GM19328 (cell line): ENCODE measurements around the gene ERBB4.

Source experiments
- ATAC-seq: cut with Tn5 transposase; IDR thresholded peaks from one replicate; pipeline ENCODE4 v1.9.1; 2021; ENCODE audit warnings: mild to moderate bottlenecking, moderate library complexity; ENCODE audit not compliant: unreplicated experiment

ERBB4 gene

DNA sequence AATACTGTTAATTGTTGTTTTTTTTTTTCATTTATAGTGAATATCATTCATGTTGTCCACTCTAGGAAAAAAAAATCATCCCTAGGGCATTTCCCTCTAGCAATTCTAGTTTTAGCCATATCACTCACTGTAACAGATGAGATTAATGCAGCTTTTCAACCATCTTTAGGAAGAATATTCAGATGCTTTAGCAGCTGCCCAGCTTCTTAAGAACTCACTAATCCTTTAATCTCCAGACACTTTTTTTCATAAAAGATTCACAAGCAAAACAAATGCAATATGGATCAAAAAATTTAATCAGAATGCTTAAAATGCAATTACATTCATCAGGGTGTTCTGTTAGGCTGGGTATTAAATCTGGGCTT, 692.6 kb downstream of the ERBB4 start:
- no peak for ATAC-seq

DNA sequence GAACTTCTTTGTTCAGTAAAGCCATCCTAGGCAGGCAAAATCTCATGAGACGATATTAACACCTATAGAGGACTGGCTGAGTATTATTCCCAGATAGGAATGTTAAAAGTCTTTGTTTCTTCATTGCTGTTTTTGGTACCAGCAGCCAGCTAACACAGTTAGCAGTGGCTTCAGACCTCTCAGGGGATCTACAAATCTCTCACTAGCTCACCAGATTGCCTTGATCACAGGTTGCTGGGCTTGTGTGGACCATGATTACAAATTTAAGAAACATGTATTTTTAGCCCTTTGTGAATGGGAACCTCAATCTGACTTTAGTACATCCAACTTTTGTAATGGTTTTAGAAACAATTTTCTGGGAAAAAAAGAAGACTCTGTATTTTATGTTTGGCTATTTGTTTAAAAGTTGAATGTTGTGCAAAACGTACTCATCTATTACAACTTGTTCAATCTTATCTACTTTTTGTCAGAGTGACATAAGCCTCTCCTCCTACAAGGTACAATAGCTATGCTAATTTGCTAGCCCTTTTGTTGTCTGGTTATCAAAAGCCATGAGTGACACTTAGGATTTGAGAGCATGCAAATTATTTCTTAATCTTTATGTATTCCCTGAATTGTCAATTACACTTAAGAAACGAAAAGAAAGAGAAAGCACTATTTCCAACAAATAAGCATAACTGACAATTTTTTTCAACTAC, 693.1 kb downstream of the ERBB4 start:
- ATAC-seq: no peak

- ATAC-seq: no peak
These were observed 700.9 kb downstream of the ERBB4 start for GRCh38 chr2:211837706-211838105.

GRCh38 chr2:211837206-211837605, 701.4 kb downstream of the ERBB4 start:
- ATAC-seq: no peak

- ATAC-seq: no peak
These were observed 702.2 kb downstream of the ERBB4 start for GRCh38 chr2:211836409-211836808.

- no peak for ATAC-seq
These were observed 702.9 kb downstream of the ERBB4 start for GRCh38 chr2:211835695-211836094.

- ATAC-seq: no peak
These were observed 704.9 kb downstream of the ERBB4 start for GRCh38 chr2:211833582-211834279.

- no peak for ATAC-seq
These were observed 708.9 kb downstream of the ERBB4 start for GRCh38 chr2:211829725-211830124.

DNA sequence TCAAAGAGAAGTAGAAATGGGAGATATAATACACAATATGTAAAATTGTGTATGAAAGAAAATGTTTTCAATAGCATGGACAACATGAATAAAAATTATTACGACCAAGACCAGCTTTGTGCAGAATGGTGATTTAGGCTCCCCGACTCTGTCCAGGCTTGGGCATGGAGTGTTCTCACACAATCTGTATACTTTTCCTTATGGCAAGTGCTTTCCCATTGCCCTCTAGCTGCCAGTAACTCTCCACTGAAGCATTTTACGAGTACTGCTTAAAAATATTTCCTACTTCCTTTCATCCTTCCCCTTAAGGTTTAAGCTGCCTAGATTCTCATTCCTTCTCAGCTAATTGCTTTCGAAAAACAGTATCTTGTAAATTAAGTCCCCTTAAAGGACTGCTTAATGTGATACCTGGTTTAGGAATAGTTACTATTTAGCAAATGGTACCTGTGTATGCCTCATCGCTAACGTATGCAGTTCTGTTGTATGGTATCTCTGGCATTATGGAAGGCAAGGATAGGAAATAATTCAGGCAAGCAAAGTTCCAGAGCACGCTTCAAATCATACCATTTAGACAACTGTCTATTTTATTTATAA, 714.6 kb downstream of the ERBB4 start:
- ATAC-seq: no peak

- no peak for ATAC-seq
These were observed 715.8 kb downstream of the ERBB4 start for GRCh38 chr2:211822686-211823335.

- no peak for ATAC-seq
These were observed 721.8 kb downstream of the ERBB4 start for GRCh38 chr2:211816754-211817153.

GRCh38 chr2:211812587-211812986, 726.0 kb downstream of the ERBB4 start:
- ATAC-seq: no peak

GRCh38 chr2:211802666-211803065, 735.9 kb downstream of the ERBB4 start:
- ATAC-seq: no peak

- ATAC-seq: no peak
These were observed 738.6 kb downstream of the ERBB4 start for GRCh38 chr2:211800001-211800400.

DNA sequence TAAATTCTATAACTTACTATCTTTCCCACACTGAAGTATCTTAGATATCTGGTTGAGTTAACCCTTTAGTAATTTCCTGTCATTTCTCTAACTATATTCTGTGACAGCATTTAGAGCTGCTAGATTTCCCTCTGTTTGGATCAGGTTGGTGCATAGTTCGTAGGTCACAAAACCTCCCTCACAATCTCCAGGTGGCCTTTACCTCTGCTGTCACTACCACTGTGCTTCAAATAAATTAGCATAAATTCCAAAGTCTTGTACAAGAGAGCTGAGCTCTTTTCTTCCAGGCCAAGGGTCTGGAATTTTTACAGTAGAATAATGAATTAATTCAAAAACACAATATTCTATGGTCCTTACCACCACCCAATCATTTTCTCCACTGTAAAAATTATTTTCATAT, 739.7 kb downstream of the ERBB4 start:
- no peak for ATAC-seq

DNA sequence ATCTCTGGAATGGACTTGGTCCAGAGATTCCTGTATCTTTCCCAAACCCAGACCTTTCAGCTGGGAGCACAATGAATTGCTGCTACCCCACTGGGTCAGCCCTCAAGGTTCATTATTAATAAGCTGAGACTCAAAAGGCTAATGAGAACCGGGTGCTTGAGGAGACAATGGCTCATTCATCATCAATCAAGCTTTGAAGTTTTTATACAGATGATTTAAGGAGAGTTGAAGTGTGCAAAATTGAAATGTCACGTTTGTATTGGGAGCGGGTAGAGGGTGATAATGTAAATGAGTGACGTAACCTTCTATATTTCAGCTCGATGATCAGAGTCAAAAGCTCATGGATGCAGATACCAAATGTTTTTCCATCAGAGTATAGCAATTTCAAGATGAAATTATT, 744.9 kb downstream of the ERBB4 start:
- ATAC-seq: no peak

- ATAC-seq: no peak
These were observed 748.6 kb downstream of the ERBB4 start for GRCh38 chr2:211789982-211790381.

DNA sequence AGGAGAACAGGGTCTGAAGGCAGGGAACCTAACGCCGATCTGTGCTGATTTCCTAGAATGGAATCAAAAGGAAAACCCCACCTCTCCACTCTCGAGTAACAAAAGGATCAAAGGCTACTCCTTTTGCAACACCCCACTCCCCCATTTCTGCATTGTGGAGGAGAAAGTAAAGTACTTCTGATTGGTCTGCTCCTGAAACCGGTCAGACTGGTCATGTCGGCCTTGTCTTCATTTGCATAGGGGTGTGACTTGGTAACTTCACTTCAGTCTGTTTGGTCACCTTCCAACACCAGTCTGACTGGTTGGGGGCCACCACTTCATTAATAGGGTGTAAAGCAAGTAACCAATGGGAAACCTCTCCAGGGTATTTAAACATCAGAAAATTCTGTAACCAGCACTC, 771.9 kb downstream of the ERBB4 start:
- ATAC-seq: no peak

DNA sequence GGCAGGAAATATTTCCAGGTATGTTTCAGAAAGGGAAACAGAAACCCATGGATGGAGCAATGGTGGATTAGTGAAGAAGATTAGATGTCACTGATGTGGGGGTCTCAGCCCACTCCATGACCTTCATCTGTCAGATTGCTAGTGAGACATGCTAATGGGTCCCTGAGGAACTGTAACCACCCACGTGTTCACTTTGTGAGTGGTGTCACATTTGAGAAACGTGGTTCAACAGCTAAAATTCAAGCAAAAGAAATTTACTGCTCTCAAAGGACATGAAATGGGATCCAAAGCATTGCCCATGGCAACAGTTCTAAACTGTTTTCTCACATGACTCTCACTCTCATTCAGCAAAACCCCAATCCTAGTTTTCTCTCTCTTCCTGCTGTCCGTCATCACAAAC, 776.1 kb downstream of the ERBB4 start:
- ATAC-seq: no peak

DNA sequence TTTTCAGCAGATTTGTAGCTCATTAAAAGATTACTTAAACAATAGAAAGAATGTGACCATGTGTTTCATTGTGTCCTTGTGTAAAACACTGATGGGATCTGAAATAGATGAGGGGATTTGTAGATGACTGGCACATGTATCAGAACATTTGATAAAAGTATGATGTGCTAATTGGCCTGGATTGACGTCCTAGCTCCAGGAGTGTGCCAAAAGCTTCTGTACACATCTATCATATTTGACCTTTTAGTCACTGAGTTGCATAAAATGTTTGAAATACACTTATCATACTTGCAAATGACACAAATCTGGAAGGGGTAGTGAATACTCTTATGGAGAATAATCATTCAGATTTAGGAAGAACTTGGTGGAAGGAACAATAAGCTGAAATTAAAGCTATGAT, 778.5 kb downstream of the ERBB4 start:
- ATAC-seq: no peak

DNA sequence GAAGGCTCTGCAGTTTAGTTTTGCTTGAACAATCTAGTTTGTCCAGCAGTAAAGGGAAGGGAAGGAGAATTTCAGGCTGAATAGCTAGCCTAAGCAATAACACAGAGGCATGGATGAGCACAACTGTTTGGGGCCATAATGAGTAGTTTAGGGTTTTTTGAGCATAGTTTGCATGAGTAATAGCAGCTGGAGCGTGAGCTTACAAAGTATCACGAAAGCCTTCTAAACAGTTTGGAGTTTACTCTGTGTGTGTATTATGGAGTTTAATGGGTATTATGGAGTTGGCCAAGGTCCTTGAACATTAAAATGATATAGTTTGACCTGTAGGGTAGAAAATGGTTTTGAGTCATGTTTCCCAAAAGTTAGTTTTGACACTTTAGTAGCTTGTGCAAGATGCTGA, 782.3 kb downstream of the ERBB4 start:
- ATAC-seq: no peak

DNA sequence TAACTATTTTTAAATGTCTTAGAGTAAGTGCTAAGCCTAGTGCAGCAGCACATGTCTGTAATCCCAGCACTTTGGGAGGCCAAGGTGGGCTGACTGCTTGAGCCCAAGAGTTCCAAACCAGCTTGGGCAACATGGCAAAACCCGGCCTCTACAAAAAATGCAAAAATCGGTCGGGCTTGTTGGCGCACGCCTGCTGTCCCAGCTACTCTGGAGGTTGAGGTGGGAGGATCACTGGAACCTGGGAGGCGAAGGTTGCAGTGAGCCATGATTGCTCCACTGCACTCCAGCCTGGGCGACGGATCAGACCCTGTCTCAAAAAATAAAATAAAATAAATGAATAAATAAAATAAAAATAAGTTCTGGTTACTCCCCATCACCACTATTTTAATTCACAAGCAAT, 783.4 kb downstream of the ERBB4 start:
- no peak for ATAC-seq
